HG03457 (cell line): ENCODE results near the gene NHEJ1.

Experiments used
- ATAC-seq: cut with Tn5 transposase; IDR thresholded peaks from one replicate; pipeline ENCODE4 v1.9.1; 2021; ENCODE audit warnings: moderate number of reproducible peaks; ENCODE audit not compliant: unreplicated experiment

Gene NHEJ1

GRCh38 chr2:219124381-219125110 is 36.1 kb downstream of the NHEJ1 start:
- ATAC-seq: no peak

- ATAC-seq: no peak
These were observed 37.1 kb downstream of the NHEJ1 start for GRCh38 chr2:219123356-219124135.

GRCh38 chr2:219122202-219122980 is 38.2 kb downstream of the NHEJ1 start:
- ATAC-seq: no peak

- no peak for ATAC-seq
These were observed 40.5 kb downstream of the NHEJ1 start for GRCh38 chr2:219120082-219120481.

- no peak for ATAC-seq
These were observed 41.1 kb downstream of the NHEJ1 start for GRCh38 chr2:219119422-219120043.

- no peak for ATAC-seq
These were observed 42.1 kb downstream of the NHEJ1 start for GRCh38 chr2:219118504-219118903.

- no peak for ATAC-seq
These were observed 43.6 kb downstream of the NHEJ1 start for GRCh38 chr2:219116776-219117646.

GRCh38 chr2:219112651-219113338 is 47.8 kb downstream of the NHEJ1 start:
- ATAC-seq: no peak

GRCh38 chr2:219112062-219112406 is 48.6 kb downstream of the NHEJ1 start:
- no peak for ATAC-seq

- no peak for ATAC-seq
These were observed 49.1 kb downstream of the NHEJ1 start for GRCh38 chr2:219111375-219112061.

GRCh38 chr2:219109471-219109870 is 51.1 kb downstream of the NHEJ1 start:
- ATAC-seq: no peak

GRCh38 chr2:219107758-219108157 is 52.9 kb downstream of the NHEJ1 start:
- ATAC-seq: no peak

- no peak for ATAC-seq
These were observed 54.4 kb downstream of the NHEJ1 start for GRCh38 chr2:219106251-219106650.

- no peak for ATAC-seq
These were observed 56.2 kb downstream of the NHEJ1 start for GRCh38 chr2:219104107-219105035.

GRCh38 chr2:219099329-219099728 is 61.3 kb downstream of the NHEJ1 start:
- no peak for ATAC-seq

GRCh38 chr2:219095406-219095935 is 65.1 kb downstream of the NHEJ1 start:
- no peak for ATAC-seq

- ATAC-seq: no peak
These were observed 66.4 kb downstream of the NHEJ1 start for GRCh38 chr2:219094171-219094570.
